ENCODE measurements around the gene FRS3.
"Not testable (repeated sequence)": the region's sequence is repeated elsewhere in the genome, so short reads cannot be mapped to it uniquely, and the experiment has no call there.

The FRS3 gene

GRCh38 chr6:41767112-41767833 is 12.4 kb downstream of the FRS3 start:
- no peak for DNase-seq

- not testable (repeated sequence) for DNase-seq
Observed at GRCh38 chr6:41766043-41766664, 13.5 kb downstream of the FRS3 start.

GRCh38 chr6:41763470-41763869 is 16.2 kb downstream of the FRS3 start:
- no peak for DNase-seq

GRCh38 chr6:41759905-41760579 is 19.7 kb downstream of the FRS3 start:
- DNase-seq = no peak

GRCh38 chr6:41759106-41759904 is 20.4 kb downstream of the FRS3 start:
- DNase-seq = no peak

GRCh38 chr6:41758641-41759035 is 21.1 kb downstream of the FRS3 start:
- DNase-seq = no peak

GRCh38 chr6:41757931-41758640 is 21.6 kb downstream of the FRS3 start:
- no peak for DNase-seq

- DNase-seq = no peak
Observed at GRCh38 chr6:41757271-41757670, 22.4 kb downstream of the FRS3 start.

- no peak for DNase-seq
Observed at GRCh38 chr6:41756354-41756753, 23.3 kb downstream of the FRS3 start.

- no peak for DNase-seq
Observed at GRCh38 chr6:41755895-41756294, 23.8 kb downstream of the FRS3 start.

- no peak for DNase-seq
Observed at GRCh38 chr6:41750374-41750773, 29.3 kb downstream of the FRS3 start.

GRCh38 chr6:41748542-41748941 is 31.2 kb downstream of the FRS3 start:
- no peak for DNase-seq

GRCh38 chr6:41748102-41748477 is 31.6 kb downstream of the FRS3 start:
- no peak for DNase-seq

GRCh38 chr6:41747256-41748101 is 32.2 kb downstream of the FRS3 start, which contains the start of gene PGC:
TSS of gene PGC (minus strand) at chr6:41747397. CDS start at chr6:41747334, 63 bp downstream.
- DNase-seq = no peak

- DNase-seq = no peak
Observed at GRCh38 chr6:41746107-41746506, 33.6 kb downstream of the FRS3 start.

- no peak for DNase-seq
Observed at GRCh38 chr6:41744236-41744787, 35.4 kb downstream of the FRS3 start.

GRCh38 chr6:41743406-41744235 is 36.1 kb downstream of the FRS3 start:
- no peak for DNase-seq

- no peak for DNase-seq
Observed at GRCh38 chr6:41741625-41742490, 37.8 kb downstream of the FRS3 start.

Data from NCI-H1105 (cell line).